KMS-11 (cell line): ENCODE measurements around the gene DPM3.
"Not testable (repeated sequence)": the region's sequence is repeated elsewhere in the genome, so short reads cannot be mapped to it uniquely, and the experiment has no call there.

Experiments
- H2AFZ ChIP-seq: fragments of 200-600 bp; sonication (generic); 2 replicates; pipeline ENCODE4 v1.6.1; 2016; ENCODE audit warnings: antibody characterized with exemption, mixed run types, low read depth
- H3K27ac ChIP-seq: fragments of 200-600 bp; sonication (generic); 2 replicates; pipeline ENCODE4 v1.6.1; 2016; ENCODE audit warnings: mild to moderate bottlenecking, mixed run types
- H3K27me3 ChIP-seq: fragments of 200-600 bp; sonication (generic); 2 replicates; pipeline ENCODE4 v1.6.1; 2017; ENCODE audit warnings: mild to moderate bottlenecking, low read depth, mixed run types, moderate library complexity; ENCODE audit not compliant: insufficient read depth
- H3K36me3 ChIP-seq: fragments of 200-600 bp; sonication (generic); 2 replicates; pipeline ENCODE4 v1.6.1; 2017; ENCODE audit warnings: mild to moderate bottlenecking, mixed run types; ENCODE audit not compliant: insufficient read depth
- H3K4me1 ChIP-seq: fragments of 200-600 bp; sonication (generic); 2 replicates; pipeline ENCODE4 v1.6.1; 2016; ENCODE audit warnings: mild to moderate bottlenecking, low read depth, mixed run types; ENCODE audit not compliant: poor library complexity, severe bottlenecking
- H3K4me2 ChIP-seq: fragments of 200-600 bp; sonication (generic); 2 replicates; pipeline ENCODE4 v1.7.0; 2016; ENCODE audit warnings: mild to moderate bottlenecking, mixed run types
- H3K4me3 ChIP-seq: fragments of 200-600 bp; sonication (generic); IDR thresholded peaks from 2 replicates; pipeline ENCODE4 v1.6.1; 2017; ENCODE audit warnings: low read depth, low read length, mixed read lengths; ENCODE audit not compliant: insufficient read depth
- H3K79me2 ChIP-seq: fragments of 200-600 bp; sonication (generic); 2 replicates; pipeline ENCODE4 v1.6.1; 2016; ENCODE audit warnings: low read depth, mixed run types; ENCODE audit not compliant: insufficient read depth
- H3K9ac ChIP-seq: fragments of 200-600 bp; sonication (generic); 2 replicates; pipeline ENCODE4 v1.6.1; 2016; ENCODE audit warnings: mild to moderate bottlenecking, mixed run types
- H4K20me1 ChIP-seq: fragments of 200-600 bp; sonication (generic); 2 replicates; pipeline ENCODE4 v1.6.1; 2016; ENCODE audit warnings: mild to moderate bottlenecking, mixed run types; ENCODE audit not compliant: insufficient read depth
- TF ChIP-seq, protein P1 (sequence below): fragments of 200-600 bp; sonication (generic); conservative IDR thresholded peaks from 2 replicates; pipeline ENCODE4 v1.6.1; 2017; ENCODE audit warnings: low read depth, mild to moderate bottlenecking, antibody characterized with exemption, low read length, moderate library complexity, mixed read lengths

The DPM3 gene

DNA sequence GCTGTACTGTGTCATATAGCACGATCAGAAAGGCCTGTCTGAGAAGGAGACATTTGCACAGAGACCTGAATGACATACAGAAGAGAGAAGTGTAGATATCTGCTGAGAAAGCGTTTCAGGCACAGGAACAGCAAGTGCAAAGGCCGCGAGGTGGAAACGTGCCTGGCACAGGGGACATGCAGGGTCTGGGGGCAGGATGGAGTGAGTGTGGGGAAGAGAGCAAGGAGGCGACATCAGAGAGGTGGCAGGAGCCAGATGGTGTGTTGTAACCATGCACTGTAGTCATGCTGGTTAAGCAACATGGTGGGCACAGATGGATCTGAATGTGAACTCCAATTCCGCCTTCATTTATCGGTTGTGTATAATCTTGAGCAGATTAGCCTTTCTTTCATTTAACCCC is 19.8 kb upstream of the DPM3 start:
- Histone ChIP-seq H2AFZ (no peak overlapping the region), H3K9ac (no peak overlapping the region), H3K27me3 (no peaks in the 10 kb centered on the region; the same call in 1 of the 2 replicates), H3K27ac (no peak overlapping the region), H3K4me1 (no peaks in the 10 kb centered on the region), H4K20me1 (no peaks in the 10 kb centered on the region), H3K4me3 (no peak overlapping the region), H3K79me2 (no peaks in the 10 kb centered on the region), H3K36me3 (no peaks in the 10 kb centered on the region), H3K4me2 (no peak overlapping the region)
- TF ChIP-seq, protein P1, sequence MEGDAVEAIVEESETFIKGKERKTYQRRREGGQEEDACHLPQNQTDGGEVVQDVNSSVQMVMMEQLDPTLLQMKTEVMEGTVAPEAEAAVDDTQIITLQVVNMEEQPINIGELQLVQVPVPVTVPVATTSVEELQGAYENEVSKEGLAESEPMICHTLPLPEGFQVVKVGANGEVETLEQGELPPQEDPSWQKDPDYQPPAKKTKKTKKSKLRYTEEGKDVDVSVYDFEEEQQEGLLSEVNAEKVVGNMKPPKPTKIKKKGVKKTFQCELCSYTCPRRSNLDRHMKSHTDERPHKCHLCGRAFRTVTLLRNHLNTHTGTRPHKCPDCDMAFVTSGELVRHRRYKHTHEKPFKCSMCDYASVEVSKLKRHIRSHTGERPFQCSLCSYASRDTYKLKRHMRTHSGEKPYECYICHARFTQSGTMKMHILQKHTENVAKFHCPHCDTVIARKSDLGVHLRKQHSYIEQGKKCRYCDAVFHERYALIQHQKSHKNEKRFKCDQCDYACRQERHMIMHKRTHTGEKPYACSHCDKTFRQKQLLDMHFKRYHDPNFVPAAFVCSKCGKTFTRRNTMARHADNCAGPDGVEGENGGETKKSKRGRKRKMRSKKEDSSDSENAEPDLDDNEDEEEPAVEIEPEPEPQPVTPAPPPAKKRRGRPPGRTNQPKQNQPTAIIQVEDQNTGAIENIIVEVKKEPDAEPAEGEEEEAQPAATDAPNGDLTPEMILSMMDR, result no peak

DNA sequence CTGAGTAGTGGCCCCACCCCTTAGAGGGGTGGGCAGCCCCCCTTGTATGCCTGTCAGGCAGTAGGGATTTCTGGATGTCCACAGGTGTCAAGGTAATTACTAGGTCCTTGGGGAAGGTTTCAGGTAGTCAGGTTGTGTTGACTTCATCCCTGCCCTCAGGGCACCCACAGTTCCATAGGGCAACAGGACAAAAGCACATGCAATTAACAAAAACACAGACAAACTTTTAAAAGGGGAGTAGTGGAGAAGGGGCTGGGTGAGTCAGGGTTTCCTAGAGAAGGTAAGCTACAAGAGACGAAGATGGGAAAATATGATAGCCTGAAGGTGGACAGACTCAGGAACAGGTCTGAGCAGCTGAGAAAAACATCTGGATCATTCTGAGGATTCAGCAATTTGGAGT is 18.7 kb upstream of the DPM3 start:
- no peaks in the 10 kb centered on the region for H3K79me2 ChIP-seq
- H3K27ac ChIP-seq, result no peak overlapping the region
- H3K4me1 ChIP-seq, result no peaks in the 10 kb centered on the region
- no peak overlapping the region for H2AFZ ChIP-seq
- no peaks in the 10 kb centered on the region for H3K36me3 ChIP-seq
- no peak overlapping the region for H3K4me2 ChIP-seq
- no peaks in the 10 kb centered on the region for H4K20me1 ChIP-seq
- H3K27me3 ChIP-seq, result no peaks in the 10 kb centered on the region; the same call in 1 of the 2 replicates
- no peak overlapping the region for H3K9ac ChIP-seq
- no peak overlapping the region for H3K4me3 ChIP-seq
- TF ChIP-seq, protein P1, result no peak

DNA sequence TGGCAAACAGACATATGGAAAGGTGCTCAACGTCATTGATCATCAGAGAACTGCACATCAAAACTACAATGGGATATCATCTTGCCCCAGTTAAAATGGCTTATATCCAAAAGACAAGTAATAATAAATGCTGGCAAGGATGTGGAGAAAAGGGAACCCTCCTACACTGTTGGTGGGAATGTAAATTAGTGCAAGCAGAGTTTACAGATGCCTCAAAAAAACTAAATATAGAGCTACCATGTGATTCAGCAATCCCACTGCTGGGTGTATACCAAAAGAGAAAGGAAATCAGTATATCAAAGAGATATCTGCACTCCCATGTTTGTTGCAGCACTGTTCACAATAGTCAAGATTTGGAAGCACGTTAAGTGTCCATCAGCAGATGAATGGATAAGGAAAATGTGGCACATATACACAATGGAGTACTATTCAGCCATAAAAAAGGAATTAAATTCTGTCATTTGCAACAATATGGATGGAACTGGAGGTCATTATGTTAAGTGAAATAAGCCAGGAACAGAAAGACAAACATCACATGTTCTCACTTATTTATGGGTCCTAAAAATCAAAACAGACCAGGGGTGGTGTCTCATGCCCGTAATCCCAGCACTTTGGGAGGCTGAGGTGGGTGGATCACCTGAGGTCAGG is 15.8 kb upstream of the DPM3 start:
- H2AFZ ChIP-seq, H3K36me3 ChIP-seq, H3K27ac ChIP-seq, H3K27me3 ChIP-seq, H3K4me3 ChIP-seq, H3K4me1 ChIP-seq, H4K20me1 ChIP-seq, H3K79me2 ChIP-seq, H3K9ac ChIP-seq, H3K4me2 ChIP-seq: not testable (repeated sequence)

DNA sequence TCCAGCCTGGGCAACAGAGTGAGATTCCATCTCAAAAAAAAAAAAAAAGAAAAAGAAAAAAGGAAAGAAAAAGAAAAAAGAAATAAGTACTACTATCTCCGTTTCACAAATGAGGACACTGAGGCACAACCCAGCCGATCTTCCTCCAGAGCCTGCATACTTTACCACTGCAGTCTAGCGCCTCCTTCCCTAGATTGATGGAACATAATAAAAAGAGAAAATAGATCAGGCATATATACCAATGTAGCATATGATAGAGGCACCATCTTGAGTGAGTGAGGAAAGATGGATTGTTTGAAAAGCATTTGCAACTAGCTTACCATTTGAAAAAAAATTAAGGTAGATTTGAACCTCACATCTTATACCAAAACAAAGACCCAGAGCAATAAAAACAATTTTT is 5.2 kb upstream of the DPM3 start:
- Histone ChIP-seq H2AFZ (no peak overlapping the region), H4K20me1 (no peaks in the 10 kb centered on the region)

DNA sequence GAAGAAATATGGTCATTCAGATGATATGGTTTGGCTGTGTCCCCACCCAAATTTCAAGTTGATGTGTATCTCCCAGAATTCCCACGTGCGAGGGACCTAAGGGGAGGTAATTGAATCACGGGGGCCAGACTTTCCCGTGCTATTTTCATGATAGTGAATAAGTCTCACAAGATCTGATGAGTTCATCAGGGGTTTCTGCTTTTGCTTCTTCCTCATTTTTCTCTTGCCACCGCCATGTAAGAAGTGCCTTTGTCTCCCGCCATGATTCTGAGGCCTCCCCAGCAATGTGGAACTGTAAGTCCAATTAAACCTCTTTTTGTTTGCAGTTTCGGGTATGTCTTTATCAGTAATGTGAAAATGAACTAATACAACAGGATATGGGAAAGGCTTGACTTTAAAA is 1.4 kb upstream of the DPM3 start:
- Histone ChIP-seq H3K79me2 (peaks cover 27% of the 10 kb centered on the region), H3K27ac (no peak overlapping the region), H3K27me3 (peaks cover 49% of the 10 kb centered on the region), H3K9ac (no peak overlapping the region), H3K36me3 (no peaks in the 10 kb centered on the region), H2AFZ (no peak overlapping the region), H3K4me1 (peaks cover 27% of the 10 kb centered on the region), H4K20me1 (no peaks in the 10 kb centered on the region), H3K4me2 (no peak overlapping the region), H3K4me3 (no peak overlapping the region)
- TF ChIP-seq, protein P1, result no peak

More for the DNA sequence above, 5.2 kb upstream of the DPM3 start:
- H3K4me1 ChIP-seq, result peaks cover 7% of the 10 kb centered on the region
- no peak overlapping the region for H3K4me3 ChIP-seq
- H3K27ac ChIP-seq, result no peak overlapping the region
- H3K27me3 ChIP-seq, result peaks cover 49% of the 10 kb centered on the region
- H3K9ac ChIP-seq, result no peak overlapping the region
- H3K4me2 ChIP-seq, result no peak overlapping the region
- H3K79me2 ChIP-seq, result no peaks in the 10 kb centered on the region
- TF ChIP-seq, protein P1, result no peak; the same call in 1 of the 2 replicates
- H3K36me3 ChIP-seq, result no peaks in the 10 kb centered on the region
